22Rv1 (cell line): Measurements from ENCODE around the gene SUN2.

Experiments used
- H3K27ac ChIP-seq: fragments of 450-650 bp; 2 replicates; pipeline ENCODE4 v1.5.1; 2017
- CTCF ChIP-seq: fragments of 450-650 bp; IDR thresholded peaks from 2 replicates; pipeline ENCODE4 v1.5.1; 2017; ENCODE audit warnings: mild to moderate bottlenecking
- ZFX ChIP-seq: fragments of 450-650 bp; IDR thresholded peaks from 2 replicates; pipeline ENCODE4 v1.6.1; 2017; ENCODE audit warnings: antibody characterized with exemption, borderline replicate concordance

Gene SUN2

GRCh38 chr22:38775656-38776055 is 19.9 kb upstream of the SUN2 start:
- TF ChIP-seq CTCF (no peak), ZFX (no peak)
- H3K27ac ChIP-seq: no peak overlapping the region

GRCh38 chr22:38774496-38775166 is 18.8 kb upstream of the SUN2 start:
- TF ChIP-seq ZFX (no peak), CTCF (no peak)
- no peak overlapping the region for H3K27ac ChIP-seq

- H3K27ac ChIP-seq: no peak overlapping the region
- TF ChIP-seq ZFX (no peak), CTCF (no peak)
Observed at GRCh38 chr22:38773363-38773946, 17.7 kb upstream of the SUN2 start.

GRCh38 chr22:38772623-38772873 is 16.8 kb upstream of the SUN2 start:
- TF ChIP-seq CTCF (no peak), ZFX (no peak)
- H3K27ac ChIP-seq: no peak overlapping the region

GRCh38 chr22:38770257-38770949 is 14.6 kb upstream of the SUN2 start:
- TF ChIP-seq ZFX (no peak), CTCF (no peak)

GRCh38 chr22:38768036-38768435 is 12.2 kb upstream of the SUN2 start:
- no peak overlapping the region for H3K27ac ChIP-seq
- TF ChIP-seq ZFX (no peak), CTCF (no peak)

More at GRCh38 chr22:38770257-38770949, 14.6 kb upstream of the SUN2 start:
- H3K27ac ChIP-seq: no peak overlapping the region

GRCh38 chr22:38767313-38767712 is 11.5 kb upstream of the SUN2 start:
- no peak overlapping the region for H3K27ac ChIP-seq
- TF ChIP-seq CTCF: no peak
- TF ChIP-seq ZFX: no peak
